K562 (cell line): ENCODE measurements around the gene EMID1. TPM values are rescaled to one million over a fixed set of nuclear protein-coding genes. Genes with fewer than 3 reads are reported as not detected.

Source experiments
- ADNP ChIP-seq: fragments of 200-800 bp; sonication (Bioruptor generic); IDR thresholded peaks from 2 replicates; pipeline ENCODE4 v1.6.1; 2016; ENCODE audit warnings: missing genetic modification characterization, missing compliant biosample characterization
- CBX2 ChIP-seq: fragments of 200-600 bp; sonication (generic); IDR thresholded peaks from one replicate; pipeline ENCODE4 v1.6.1; 2012; ENCODE audit warnings: mild to moderate bottlenecking, low read length, inconsistent platforms; ENCODE audit not compliant: insufficient read depth, poor library complexity, severe bottlenecking
- CREB1 ChIP-seq, 2 experiments: sonication (generic) in 1 of 2; formaldehyde crosslinking in 1 of 2; IDR thresholded peaks; 2 replicates each; pipeline versions ENCODE4 v1.6.1 to v1.8.0; 2012 to 2022; ENCODE audit warnings: inconsistent platforms in 1 of 2, mild to moderate bottlenecking in 1 of 2, missing genetic modification reagents in 1 of 2, moderate library complexity in 1 of 2
- ELF4 ChIP-seq: fragments of 450-650 bp; formaldehyde crosslinking; IDR thresholded peaks from 2 replicates; pipeline ENCODE4 v1.4.0; 2022; ENCODE audit warnings: missing genetic modification characterization
- EP300 ChIP-seq: IDR thresholded peaks from 2 replicates; pipeline ENCODE4 v1.6.1; 2012; ENCODE audit warnings: low read length, improper control_type of control experiment
- HINFP ChIP-seq: fragments of 450-650 bp; conservative IDR thresholded peaks from 2 replicates; pipeline ENCODE4 v1.6.1; 2016; ENCODE audit warnings: missing genetic modification characterization, low read depth, mild to moderate bottlenecking, control low read depth, missing compliant biosample characterization
- HOXB6 ChIP-seq: fragments of 250-450 bp; sonication (Bioruptor Pico); IDR thresholded peaks from 2 replicates; pipeline ENCODE4 v1.5.1; 2022; ENCODE audit warnings: mild to moderate bottlenecking, borderline replicate concordance
- HSF4 ChIP-seq: fragments of 250-450 bp; sonication (Bioruptor Pico); IDR thresholded peaks from 2 replicates; pipeline ENCODE4 v2.1.2; 2022; ENCODE audit warnings: mild to moderate bottlenecking, moderate library complexity, borderline replicate concordance
- L3MBTL2 ChIP-seq: fragments of 450-650 bp; IDR thresholded peaks from 2 replicates; pipeline ENCODE4 v1.6.1; 2016; ENCODE audit warnings: mild to moderate bottlenecking, moderate library complexity
- LCOR ChIP-seq: sonication (generic); formaldehyde crosslinking; IDR thresholded peaks from 2 replicates; pipeline ENCODE4 v1.8.0; 2022; ENCODE audit warnings: mild to moderate bottlenecking, missing genetic modification reagents
- MAZ ChIP-seq, 2 experiments: fragments of 450-650 bp in 1 of 2; sonication (generic) in 1 of 2; formaldehyde crosslinking; IDR thresholded peaks in 1 of 2; conservative IDR thresholded peaks in 1 of 2; 2 replicates each; pipeline versions ENCODE4 v1.4.0 to v1.5.0; 2020; ENCODE audit warnings: mild to moderate bottlenecking in 1 of 2, missing genetic modification reagents in 1 of 2
- MECOM ChIP-seq: fragments of 250-450 bp; sonication (Bioruptor Pico); IDR thresholded peaks from 2 replicates; pipeline ENCODE4 v1.8.0; 2022; ENCODE audit warnings: inconsistent platforms
- NFIC ChIP-seq: fragments of 450-650 bp; IDR thresholded peaks from 2 replicates; pipeline ENCODE4 v1.6.1; 2017; ENCODE audit warnings: mild to moderate bottlenecking, inconsistent platforms
- NUFIP1 ChIP-seq: fragments of 450-650 bp; IDR thresholded peaks from 2 replicates; pipeline ENCODE4 v1.6.1; 2018; ENCODE audit not compliant: partially characterized antibody
- POLR3A ChIP-seq: IDR thresholded peaks from 2 replicates; pipeline ENCODE4 v1.6.1; 2011; ENCODE audit warnings: borderline replicate concordance, mild to moderate bottlenecking, moderate library complexity; ENCODE audit not compliant: insufficient read length, insufficient read depth; ENCODE audit errors: extremely low read depth
- RBFOX2 ChIP-seq: fragments of 200-400 bp; formaldehyde crosslinking; IDR thresholded peaks from 2 replicates; pipeline ENCODE4 v1.6.1; 2017; ENCODE audit warnings: low read depth, mild to moderate bottlenecking, low read length, moderate library complexity
- RHOXF2B ChIP-seq: fragments of 250-450 bp; sonication (Bioruptor Pico); conservative IDR thresholded peaks from 2 replicates; pipeline ENCODE4 v1.5.1; 2021
- SOX6 ChIP-seq: fragments of 450-650 bp; IDR thresholded peaks from 2 replicates; pipeline ENCODE4 v1.6.1; 2014; ENCODE audit warnings: mild to moderate bottlenecking
- ZNF232 ChIP-seq: sonication (generic); formaldehyde crosslinking; IDR thresholded peaks from 2 replicates; pipeline ENCODE4 v1.8.0; 2022; ENCODE audit warnings: mild to moderate bottlenecking, missing genetic modification reagents
- ZNF316 ChIP-seq: fragments of 450-650 bp; IDR thresholded peaks from 2 replicates; pipeline ENCODE4 v1.6.1; 2016
- polyA plus RNA-seq, 8 experiments: library from polyadenylated mRNA; depleted of rRNA in 4 of 8; stranded (reverse) in 5 of 8; unstranded in 3 of 8; fragments of >200 nt; fragmentation: Nextera tagmentation in 2 of 8; fragmentation: Illumina TruSeq in 1 of 8; extraction: Ambion mirVana in 2 of 8; extraction: Trizol in 1 of 8; gene quantifications; 2 replicates each; pipeline versions ENCODE4 v1.2.1 to v1.2.3, GENCODE V29; 2011 to 2014; ENCODE audit warnings: inconsistent platforms in 1 of 8, missing spikeins in 1 of 8
- total RNA-seq, 7 experiments: library from RNA; depleted of rRNA in 6 of 7; stranded (reverse); fragments of >200 nt in 6 of 7; fragmentation: Illumina TruSeq in 2 of 7; extraction: Trizol in 2 of 7; gene quantifications; 2 replicates each; pipeline versions ENCODE4 v1.2.1 to v1.2.3, GENCODE V29; 2011 to 2021; ENCODE audit warnings: low replicate concordance in 1 of 7
- TF ChIP-seq, protein P1 (sequence below): fragments of 450-650 bp; IDR thresholded peaks from 2 replicates; pipeline ENCODE4 v1.6.1; 2018; ENCODE audit not compliant: partially characterized antibody

EMID1 gene
- total and polyA plus RNA-seq, 9 of the 15 experiments (the other 6 are each of a cell fraction or from before 2014, with no cell fraction given) = 0.15 to 7.2 (median 2.7) TPM

- TF ChIP-seq ELF4 (CRISPR knock-in tag) = peak; percentile 73; the same call in 1 of the 2 replicates
- TF ChIP-seq HSF4 (CRISPR knock-in tag) = peak; percentile 77; the same call in 1 of the 2 replicates
- peak; percentile 83 for TF ChIP-seq NFIC
- TF ChIP-seq SOX6 = peak; percentile 83
- peak; percentile 61 for TF ChIP-seq NUFIP1
- peak; percentile 76; the same call in 1 of the 2 replicates for TF ChIP-seq ADNP
- no peak for TF ChIP-seq HOXB6 (CRISPR knock-in tag)
- TF ChIP-seq EP300 = peak; percentile 87
- TF ChIP-seq CREB1 (IDR thresholded peaks at IDR 0.05) = no peak
- TF ChIP-seq CREB1 (CRISPR knock-in tag; IDR thresholded peaks at IDR 0.05) = peak; percentile 14; the same call in 1 of the 2 replicates
- peak in 1 of 2 experiments; percentile 78; a peak in 2 of 4 replicates for TF ChIP-seq MAZ (CRISPR knock-in tag; conservative IDR thresholded peaks at IDR 0.05 in 1 of 2, IDR thresholded peaks at IDR 0.05 in 1 of 2)
- no peak for TF ChIP-seq ZNF232 (CRISPR knock-in tag)
- peak; percentile 76 for TF ChIP-seq L3MBTL2
- 0 out of 2 replicates have a peak, but pooled peaks have one; percentile 12 for TF ChIP-seq RBFOX2
- TF ChIP-seq HINFP (tag) = peak; percentile 58; the same call in 1 of the 2 replicates
- no peak for TF ChIP-seq RHOXF2B (CRISPR knock-in tag)
- no peak for TF ChIP-seq CBX2
- TF ChIP-seq MECOM = peak; percentile 6; the same call in 1 of the 2 replicates
- no peak for TF ChIP-seq LCOR (CRISPR knock-in tag)
- no peak for TF ChIP-seq POLR3A
- TF ChIP-seq ZNF316 = no peak
- TF ChIP-seq, protein P1, sequence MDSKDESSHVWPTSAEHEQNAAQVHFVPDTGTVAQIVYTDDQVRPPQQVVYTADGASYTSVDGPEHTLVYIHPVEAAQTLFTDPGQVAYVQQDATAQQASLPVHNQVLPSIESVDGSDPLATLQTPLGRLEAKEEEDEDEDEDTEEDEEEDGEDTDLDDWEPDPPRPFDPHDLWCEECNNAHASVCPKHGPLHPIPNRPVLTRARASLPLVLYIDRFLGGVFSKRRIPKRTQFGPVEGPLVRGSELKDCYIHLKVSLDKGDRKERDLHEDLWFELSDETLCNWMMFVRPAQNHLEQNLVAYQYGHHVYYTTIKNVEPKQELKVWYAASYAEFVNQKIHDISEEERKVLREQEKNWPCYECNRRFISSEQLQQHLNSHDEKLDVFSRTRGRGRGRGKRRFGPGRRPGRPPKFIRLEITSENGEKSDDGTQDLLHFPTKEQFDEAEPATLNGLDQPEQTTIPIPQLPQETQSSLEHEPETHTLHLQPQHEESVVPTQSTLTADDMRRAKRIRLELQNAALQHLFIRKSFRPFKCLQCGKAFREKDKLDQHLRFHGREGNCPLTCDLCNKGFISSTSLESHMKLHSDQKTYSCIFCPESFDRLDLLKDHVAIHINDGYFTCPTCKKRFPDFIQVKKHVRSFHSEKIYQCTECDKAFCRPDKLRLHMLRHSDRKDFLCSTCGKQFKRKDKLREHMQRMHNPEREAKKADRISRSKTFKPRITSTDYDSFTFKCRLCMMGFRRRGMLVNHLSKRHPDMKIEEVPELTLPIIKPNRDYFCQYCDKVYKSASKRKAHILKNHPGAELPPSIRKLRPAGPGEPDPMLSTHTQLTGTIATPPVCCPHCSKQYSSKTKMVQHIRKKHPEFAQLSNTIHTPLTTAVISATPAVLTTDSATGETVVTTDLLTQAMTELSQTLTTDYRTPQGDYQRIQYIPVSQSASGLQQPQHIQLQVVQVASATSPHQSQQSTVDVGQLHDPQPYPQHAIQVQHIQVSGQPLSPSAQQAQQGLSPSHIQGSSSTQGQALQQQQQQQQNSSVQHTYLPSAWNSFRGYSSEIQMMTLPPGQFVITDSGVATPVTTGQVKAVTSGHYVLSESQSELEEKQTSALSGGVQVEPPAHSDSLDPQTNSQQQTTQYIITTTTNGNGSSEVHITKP = peak; percentile 35
These were observed 10.4 kb upstream of the EMID1 start (continued) for GRCh38 chr22:29195118-29195963.
